Erythroblast (primary cell): ENCODE measurements around the gene IGSF8.
"Not testable (repeated sequence)": the region's sequence is repeated elsewhere in the genome, so short reads cannot be mapped to it uniquely, and the experiment has no call there.

Experiments used
- DNase-seq, 2 experiments: peaks; one replicate each; lab custom pipeline; 2025; lab: John Stamatoyannopoulos, UW
- GATA1 ChIP-seq: IDR thresholded peaks from 2 replicates; pipeline ENCODE4 v1.6.1; 2011; ENCODE audit warnings: low read depth, mild to moderate bottlenecking, control low read depth, low read length, moderate library complexity
- POLR2A ChIP-seq: IDR thresholded peaks from 2 replicates; pipeline ENCODE4 v1.6.1; 2011; ENCODE audit warnings: mild to moderate bottlenecking, low read length

The IGSF8 gene

DNA sequence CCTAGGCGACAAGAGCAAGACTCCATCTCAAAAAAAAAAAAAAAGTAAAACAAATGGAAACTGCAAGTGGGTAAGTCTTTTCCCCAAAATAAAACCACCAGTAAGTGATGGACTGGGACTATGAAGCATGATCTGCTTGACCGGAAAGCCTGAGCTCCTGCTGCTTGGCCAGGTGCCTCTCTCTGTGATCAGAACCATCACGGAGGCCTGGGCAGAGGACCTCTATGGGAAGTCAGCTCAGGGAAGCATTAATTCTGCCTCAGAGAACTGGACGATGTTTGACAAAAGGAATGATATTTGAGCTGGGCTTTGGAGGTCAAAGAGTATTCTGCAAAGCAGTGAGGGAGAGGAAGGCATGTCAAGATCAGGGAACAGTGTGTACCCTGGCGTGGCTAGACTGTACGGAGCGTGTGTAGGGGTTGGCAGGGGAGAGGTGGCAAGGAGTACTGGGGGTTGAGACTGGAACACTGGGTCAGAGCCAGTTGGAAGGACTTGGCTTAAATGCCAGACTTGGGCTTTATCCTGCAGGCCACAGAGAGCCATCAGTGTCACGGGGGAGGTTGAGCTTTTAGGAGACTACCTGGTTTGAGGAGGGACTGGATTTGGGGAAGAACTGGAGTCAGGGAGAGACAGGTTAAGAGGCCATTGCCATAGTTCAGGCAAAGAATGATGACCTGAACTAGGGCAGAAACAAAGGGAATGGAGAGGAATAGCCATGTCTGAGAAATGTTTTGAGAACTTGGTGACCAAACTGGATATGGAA is 33.6 kb upstream of the IGSF8 start:
- TF ChIP-seq GATA1 (no peak), POLR2A (no peak)
- DNase-seq, result no peak

DNA sequence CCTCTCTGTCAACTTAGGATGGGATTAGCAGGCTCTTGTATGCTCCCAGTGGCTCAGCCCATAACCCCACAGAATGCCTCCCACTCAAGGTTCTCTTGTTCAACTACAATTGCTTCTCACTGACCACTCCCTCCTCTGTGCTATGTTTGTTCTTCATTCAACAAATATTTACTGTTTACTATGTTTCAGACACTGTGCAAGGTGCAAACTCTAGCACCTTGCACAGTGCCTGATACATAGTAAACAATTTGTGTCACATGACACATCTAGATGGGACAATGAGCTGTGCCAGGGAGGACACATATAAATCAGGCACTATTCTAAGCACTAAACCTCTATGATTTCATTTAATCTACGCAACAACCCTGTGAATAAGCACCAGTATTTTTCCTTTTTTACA is 32.5 kb upstream of the IGSF8 start:
- TF ChIP-seq GATA1 (no peak), POLR2A (no peak)

DNA sequence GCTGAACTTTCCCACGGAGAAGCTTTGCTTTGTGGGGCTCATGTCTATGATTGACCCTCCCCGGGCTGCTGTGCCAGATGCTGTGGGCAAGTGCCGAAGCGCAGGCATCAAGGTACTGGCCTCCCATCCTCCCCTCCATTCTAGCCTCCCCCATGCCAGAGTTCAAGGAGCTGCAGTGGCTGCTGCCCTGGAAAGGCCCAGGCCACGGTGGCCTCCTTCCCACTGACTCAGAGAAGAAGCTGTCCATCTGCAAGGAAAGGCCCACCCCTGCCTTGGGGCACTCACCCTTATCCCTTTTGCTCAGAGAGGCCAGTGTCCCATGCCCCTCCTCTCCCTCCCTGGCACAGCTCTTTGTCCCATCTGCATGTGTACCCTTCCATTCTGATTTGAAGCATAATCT is 32.1 kb upstream of the IGSF8 start:
- TF ChIP-seq POLR2A, result no peak
- no peak for TF ChIP-seq GATA1
- DNase-seq, result no peak

More for the DNA sequence above, 32.5 kb upstream of the IGSF8 start:
- no peak for DNase-seq

DNA sequence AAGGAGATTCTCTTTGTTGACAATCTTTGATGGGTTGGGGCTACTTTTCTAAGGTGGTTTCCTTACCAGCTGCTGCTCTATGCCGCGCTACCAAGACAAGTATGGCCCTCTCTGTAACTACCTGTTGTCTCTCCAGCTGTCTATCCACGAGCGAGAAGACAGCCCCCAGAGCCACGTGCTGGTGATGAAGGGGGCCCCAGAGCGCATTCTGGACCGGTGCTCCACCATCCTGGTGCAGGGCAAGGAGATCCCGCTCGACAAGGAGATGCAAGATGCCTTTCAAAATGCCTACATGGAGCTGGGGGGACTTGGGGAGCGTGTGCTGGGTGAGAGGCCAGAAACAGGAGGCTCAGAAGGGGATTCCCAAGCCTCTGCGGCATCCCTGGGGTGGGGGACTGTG is 31.5 kb upstream of the IGSF8 start:
- DNase-seq, result no peak
- TF ChIP-seq POLR2A (no peak), GATA1 (no peak)

DNA sequence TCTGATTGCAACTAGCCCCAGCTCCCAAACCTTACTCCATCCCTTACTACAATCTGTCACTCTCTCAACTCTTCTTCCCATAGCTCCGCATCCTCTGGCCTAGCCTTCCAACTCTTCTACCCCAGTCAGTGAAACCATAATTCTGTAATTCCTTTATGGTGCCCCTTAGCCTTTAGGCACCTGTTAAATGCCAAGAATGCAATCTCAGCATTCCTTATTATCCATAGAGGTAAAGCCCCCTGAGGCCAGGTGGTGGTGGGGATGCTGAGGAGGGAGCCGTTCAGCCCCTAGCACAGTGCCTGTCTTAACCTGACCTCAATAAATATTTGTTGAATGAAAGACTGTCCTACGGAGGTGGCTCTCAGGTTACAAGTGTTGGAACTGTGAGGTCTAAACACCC is 31.1 kb upstream of the IGSF8 start:
- no peak for TF ChIP-seq POLR2A
- TF ChIP-seq GATA1, result no peak
- no peak for DNase-seq

DNA sequence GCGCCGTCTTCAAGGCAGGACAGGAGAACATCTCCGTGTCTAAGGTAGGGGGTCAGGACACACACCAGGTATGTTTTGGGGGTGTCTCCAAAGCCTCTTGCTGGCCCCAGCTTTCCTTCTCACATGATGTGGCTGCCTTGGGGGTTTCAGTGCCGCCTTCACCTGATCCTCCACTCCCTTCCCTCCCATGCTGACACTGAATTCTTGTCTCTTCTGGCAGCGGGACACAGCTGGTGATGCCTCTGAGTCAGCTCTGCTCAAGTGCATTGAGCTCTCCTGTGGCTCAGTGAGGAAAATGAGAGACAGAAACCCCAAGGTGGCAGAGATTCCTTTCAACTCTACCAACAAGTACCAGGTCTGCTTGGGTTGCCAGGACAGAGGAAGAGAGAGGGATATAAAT is 30.6 kb upstream of the IGSF8 start:
- TF ChIP-seq POLR2A, result no peak
- TF ChIP-seq GATA1, result no peak
- DNase-seq, result no peak

DNA sequence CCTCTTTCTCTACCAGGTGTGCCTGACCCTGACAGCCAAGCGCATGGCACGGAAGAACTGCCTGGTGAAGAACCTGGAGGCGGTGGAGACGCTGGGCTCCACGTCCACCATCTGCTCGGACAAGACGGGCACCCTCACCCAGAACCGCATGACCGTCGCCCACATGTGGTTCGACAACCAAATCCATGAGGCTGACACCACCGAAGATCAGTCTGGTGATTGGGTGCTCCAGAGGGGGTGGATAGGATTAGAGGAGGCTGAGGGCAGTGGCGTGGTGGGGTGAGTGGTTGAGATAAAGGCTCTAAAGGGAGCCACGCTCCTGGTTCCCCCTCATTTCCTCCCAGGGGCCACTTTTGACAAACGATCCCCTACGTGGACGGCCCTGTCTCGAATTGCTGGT is 30.2 kb upstream of the IGSF8 start:
- no peak for DNase-seq
- TF ChIP-seq POLR2A (no peak), GATA1 (no peak)

DNA sequence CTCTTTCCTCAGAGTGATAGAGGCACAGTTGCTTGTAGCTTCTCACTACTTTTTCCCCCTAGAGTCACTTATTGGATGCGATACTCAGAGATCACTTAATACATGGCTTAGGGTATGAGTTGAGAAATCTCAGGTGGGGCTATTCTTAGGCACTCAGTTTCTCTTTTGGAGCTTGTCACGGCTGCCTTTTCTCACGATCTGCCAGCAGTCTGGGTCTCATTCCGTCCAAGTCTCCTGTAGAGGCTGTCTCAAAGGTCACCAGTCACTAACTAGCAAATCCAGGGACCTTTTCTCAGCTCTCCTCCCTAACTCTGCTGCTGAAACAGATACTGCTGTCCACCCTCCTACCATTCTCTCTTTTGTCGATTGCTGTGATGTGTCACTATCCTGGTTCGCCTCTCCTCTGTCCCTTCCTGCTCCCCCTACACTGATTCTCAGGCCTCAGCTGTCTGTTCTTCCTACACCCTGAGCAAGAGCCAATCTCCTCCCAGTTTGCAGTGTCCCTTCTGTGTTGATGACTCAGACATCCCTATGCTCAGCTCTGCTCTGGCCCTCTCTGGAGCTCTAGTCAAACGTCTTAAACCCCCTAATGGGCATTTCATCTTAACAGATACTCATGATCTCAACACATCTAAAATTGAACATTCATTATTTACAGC is 29.6 kb upstream of the IGSF8 start:
- DNase-seq, result no peak
- TF ChIP-seq POLR2A (no peak), GATA1 (no peak)

DNA sequence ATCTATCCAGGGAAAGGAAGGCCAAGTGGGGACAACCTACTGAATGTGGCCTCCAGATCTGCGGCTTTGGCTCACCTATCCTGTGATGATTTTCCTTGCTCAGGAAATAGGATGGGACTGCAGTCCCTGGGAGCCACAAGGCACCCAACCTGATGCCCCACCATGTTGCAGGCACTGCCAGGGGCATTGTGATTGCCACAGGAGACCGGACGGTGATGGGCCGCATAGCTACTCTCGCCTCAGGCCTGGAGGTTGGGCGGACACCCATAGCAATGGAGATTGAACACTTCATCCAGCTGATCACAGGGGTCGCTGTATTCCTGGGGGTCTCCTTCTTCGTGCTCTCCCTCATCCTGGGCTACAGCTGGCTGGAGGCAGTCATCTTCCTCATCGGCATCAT is 29.0 kb upstream of the IGSF8 start:
- TF ChIP-seq GATA1, result no peak
- no peak for TF ChIP-seq POLR2A
- DNase-seq, result no peak

DNA sequence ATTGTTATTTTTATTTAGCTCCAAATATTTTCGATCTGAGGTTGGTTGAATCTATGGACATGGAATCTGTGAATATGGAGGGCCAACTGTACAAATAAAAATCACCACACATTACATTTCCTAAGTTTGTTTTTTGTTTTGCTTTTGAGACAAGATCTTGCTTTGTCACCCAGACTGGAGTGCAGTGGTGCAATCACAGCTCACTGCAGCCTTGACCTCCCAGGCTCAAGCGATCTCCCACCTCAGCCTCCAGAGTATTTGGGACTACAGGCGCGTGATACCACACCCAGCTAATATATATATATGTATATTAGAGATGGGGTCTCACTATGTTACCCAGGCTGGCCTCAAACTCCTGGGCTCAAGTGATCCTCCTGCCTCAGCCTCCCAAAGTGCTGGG is 27.9 kb upstream of the IGSF8 start:
- not testable (repeated sequence) for DNase-seq

DNA sequence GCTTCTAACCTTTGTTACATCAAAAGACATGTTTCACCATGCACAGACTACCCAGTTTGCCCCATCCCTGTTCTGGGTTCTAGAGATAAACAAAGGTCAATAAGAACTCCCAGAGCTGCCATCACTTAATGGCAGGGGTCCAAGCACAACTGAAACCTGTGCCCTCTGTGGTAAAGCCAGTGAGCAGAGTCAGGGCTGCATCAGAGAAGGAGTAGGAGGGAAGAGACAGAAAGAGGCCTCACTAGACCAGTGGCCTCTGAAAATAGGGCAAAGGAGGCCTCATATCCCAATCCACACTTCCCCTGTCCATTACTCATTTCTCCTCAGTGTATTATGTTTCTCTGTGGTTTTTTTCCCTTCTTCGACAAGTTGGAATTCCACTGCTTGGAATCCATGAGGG is 27.3 kb upstream of the IGSF8 start:
- DNase-seq, result no peak
- TF ChIP-seq POLR2A (no peak), GATA1 (no peak)

DNA sequence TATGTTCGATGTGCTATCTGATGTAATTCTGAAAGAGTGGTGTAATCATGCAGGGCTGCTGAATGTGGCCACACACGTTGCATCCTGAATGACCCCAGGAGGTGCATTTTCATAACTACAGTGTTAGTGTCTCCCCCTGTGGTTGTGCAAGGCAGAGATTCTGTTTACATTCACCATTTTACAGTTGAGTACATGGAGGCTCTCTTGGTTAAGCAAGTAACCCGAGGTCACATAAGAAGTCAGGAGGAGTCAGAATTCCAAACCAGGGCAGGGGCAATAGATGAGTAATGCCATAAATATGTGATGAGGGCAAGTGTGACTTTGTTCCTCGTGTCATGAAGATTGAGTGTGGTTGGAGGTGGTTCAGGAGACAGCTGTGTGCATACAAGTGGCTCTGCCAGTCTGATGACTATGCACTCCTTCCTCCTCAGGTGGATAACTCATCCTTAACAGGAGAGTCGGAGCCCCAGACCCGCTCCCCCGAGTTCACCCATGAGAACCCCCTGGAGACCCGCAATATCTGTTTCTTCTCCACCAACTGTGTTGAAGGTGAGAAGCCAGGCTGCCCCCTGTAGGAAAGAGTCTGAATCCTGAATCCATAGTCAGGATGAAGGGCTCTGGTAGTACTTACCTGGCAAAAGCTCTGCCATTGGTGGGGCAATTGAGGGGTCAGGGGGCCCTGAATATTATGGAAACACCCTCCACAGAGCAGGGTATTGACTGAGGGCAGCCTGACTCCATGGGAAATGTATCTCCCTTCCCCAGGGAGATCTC is 26.5 kb upstream of the IGSF8 start:
- DNase-seq, result no peak
- TF ChIP-seq GATA1, result no peak
- no peak for TF ChIP-seq POLR2A

DNA sequence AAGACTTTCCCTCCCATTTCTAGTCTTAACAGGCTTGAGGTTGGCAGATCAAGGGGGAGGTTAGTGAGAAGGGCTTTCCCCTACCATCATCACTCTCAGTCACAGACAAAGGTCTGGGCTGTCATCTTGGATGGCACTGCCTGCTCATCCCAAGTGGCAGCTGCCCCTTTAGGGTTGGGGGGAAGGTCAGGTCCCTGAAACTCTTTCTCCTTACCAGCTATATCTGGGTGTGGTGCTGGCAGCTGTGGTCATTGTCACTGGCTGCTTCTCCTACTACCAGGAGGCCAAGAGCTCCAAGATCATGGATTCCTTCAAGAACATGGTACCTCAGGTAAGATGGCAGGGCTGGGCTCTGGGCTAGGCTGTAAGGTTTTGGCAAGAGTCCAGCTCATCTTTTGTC is 25.3 kb upstream of the IGSF8 start:
- no peak for DNase-seq
- TF ChIP-seq POLR2A (no peak), GATA1 (no peak)

DNA sequence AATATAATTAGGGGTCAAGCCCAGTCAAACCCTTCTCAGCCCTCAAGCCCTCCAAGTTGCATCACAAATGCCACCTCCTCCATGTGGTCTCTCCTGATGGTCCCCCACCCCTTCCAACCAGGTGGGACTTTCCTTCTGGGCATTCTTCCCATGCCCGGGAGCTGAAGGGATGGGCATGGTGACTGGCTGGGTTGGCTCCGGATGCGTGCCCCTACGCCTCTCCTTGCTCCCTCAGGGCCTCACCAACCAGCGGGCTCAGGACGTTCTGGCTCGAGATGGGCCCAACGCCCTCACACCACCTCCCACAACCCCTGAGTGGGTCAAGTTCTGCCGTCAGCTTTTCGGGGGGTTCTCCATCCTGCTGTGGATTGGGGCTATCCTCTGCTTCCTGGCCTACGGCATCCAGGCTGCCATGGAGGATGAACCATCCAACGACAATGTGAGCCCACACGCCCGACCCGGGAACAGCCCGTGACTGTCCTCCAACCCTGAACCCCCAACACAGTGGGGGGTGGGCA is 24.6 kb upstream of the IGSF8 start:
- TF ChIP-seq GATA1, result no peak
- TF ChIP-seq POLR2A, result no peak
- DNase-seq, result no peak

DNA sequence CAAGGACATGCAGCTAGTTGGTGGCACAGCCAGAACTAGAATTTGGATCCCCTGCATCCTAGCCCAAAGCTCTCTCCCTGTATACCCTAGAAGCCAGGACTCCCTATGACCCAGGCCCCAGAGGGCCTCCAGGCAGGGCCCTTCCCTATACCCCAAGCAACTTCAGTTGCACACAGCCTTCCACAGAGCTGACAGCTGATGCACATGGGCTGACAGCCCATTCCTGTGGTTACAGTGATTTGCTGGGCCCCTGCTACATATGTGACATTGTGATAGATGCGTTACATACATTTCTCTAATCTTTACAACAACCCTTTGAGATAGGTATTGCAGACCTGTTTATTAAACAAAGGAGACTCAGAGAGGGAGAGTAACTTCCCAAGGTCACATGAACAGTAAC is 23.0 kb upstream of the IGSF8 start:
- TF ChIP-seq GATA1 (no peak), POLR2A (no peak)
- DNase-seq, result no peak
